A549 (cell line): ENCODE measurements around the gene NRIP2.

Experiments used
- CEBPB ChIP-seq, 2 experiments: fragments of >200 bp in 1 of 2; sonication (Bioruptor Twin) in 1 of 2; formaldehyde crosslinking in 1 of 2; IDR thresholded peaks; 2 replicates each; pipeline ENCODE4 v1.6.1; 2012 to 2016
- CTCF ChIP-seq: fragments of >200 bp; sonication (Bioruptor Twin); formaldehyde crosslinking; IDR thresholded peaks from 3 replicates; pipeline ENCODE4 v1.5.1; 2016
- POLR2A ChIP-seq: IDR thresholded peaks from 2 replicates; pipeline ENCODE4 v1.6.1; 2012; ENCODE audit warnings: mild to moderate bottlenecking, low read length
- TF ChIP-seq, protein P1 (sequence below): fragments of 200-600 bp; sonication (generic); IDR thresholded peaks from 2 replicates; pipeline ENCODE4 v1.6.1; 2016; ENCODE audit warnings: antibody characterized with exemption, mild to moderate bottlenecking, moderate library complexity

DNA sequence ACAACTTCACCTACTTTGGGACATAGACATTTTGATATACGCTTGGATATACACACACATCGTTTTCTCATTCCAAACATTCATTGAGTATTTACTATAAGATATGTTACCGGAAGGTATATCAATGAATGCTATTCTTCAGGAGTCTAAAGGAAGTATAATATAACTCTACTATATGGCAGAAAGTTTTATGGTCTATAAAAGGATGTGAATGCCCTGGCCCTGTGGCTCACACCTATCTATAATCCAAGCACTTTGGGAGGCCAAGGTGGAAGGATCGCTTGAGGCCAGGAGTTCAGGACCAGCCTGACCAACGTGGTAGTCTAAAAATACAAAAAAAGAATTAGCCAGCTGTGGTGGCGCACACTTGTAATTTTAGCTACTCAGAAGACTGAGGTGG, 5.6 kb downstream of the NRIP2 start:
- TF ChIP-seq CEBPB (IDR thresholded peaks at IDR 0.05), result no peak
- TF ChIP-seq CTCF, result no peak
- TF ChIP-seq POLR2A, result no peak
- TF ChIP-seq, protein P1, sequence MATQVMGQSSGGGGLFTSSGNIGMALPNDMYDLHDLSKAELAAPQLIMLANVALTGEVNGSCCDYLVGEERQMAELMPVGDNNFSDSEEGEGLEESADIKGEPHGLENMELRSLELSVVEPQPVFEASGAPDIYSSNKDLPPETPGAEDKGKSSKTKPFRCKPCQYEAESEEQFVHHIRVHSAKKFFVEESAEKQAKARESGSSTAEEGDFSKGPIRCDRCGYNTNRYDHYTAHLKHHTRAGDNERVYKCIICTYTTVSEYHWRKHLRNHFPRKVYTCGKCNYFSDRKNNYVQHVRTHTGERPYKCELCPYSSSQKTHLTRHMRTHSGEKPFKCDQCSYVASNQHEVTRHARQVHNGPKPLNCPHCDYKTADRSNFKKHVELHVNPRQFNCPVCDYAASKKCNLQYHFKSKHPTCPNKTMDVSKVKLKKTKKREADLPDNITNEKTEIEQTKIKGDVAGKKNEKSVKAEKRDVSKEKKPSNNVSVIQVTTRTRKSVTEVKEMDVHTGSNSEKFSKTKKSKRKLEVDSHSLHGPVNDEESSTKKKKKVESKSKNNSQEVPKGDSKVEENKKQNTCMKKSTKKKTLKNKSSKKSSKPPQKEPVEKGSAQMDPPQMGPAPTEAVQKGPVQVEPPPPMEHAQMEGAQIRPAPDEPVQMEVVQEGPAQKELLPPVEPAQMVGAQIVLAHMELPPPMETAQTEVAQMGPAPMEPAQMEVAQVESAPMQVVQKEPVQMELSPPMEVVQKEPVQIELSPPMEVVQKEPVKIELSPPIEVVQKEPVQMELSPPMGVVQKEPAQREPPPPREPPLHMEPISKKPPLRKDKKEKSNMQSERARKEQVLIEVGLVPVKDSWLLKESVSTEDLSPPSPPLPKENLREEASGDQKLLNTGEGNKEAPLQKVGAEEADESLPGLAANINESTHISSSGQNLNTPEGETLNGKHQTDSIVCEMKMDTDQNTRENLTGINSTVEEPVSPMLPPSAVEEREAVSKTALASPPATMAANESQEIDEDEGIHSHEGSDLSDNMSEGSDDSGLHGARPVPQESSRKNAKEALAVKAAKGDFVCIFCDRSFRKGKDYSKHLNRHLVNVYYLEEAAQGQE, result no peak
